GM21528 (cell line): ENCODE measurements around the gene CDH16.

Experiments used
- ATAC-seq: cut with Tn5 transposase; IDR thresholded peaks from one replicate; pipeline ENCODE4 v1.9.1; 2021; ENCODE audit warnings: mild to moderate bottlenecking, moderate library complexity; ENCODE audit not compliant: unreplicated experiment, low FRiP score

The CDH16 gene

GRCh38 chr16:66928702-66929388 is 10.2 kb upstream of the CDH16 start:
- no peak for ATAC-seq

GRCh38 chr16:66927918-66928649 is 9.4 kb upstream of the CDH16 start:
- no peak for ATAC-seq

GRCh38 chr16:66926961-66927436 is 8.3 kb upstream of the CDH16 start:
- no peak for ATAC-seq

- ATAC-seq: no peak
These were observed 7.7 kb upstream of the CDH16 start for GRCh38 chr16:66926171-66926947.

GRCh38 chr16:66925322-66925840 is 6.7 kb upstream of the CDH16 start, which contains the start of gene RRAD:
RRAD (minus strand) TSS chr16:66925535; CDS start chr16:66925179, 356 bp downstream.
- no peak for ATAC-seq

GRCh38 chr16:66924527-66925321 is 6.0 kb upstream of the CDH16 start:
- ATAC-seq: no peak

- no peak for ATAC-seq
These were observed 5.2 kb upstream of the CDH16 start for GRCh38 chr16:66923866-66924265.

GRCh38 chr16:66923247-66923731 is 4.6 kb upstream of the CDH16 start:
- ATAC-seq: no peak

GRCh38 chr16:66921729-66922450 is 3.2 kb upstream of the CDH16 start:
- no peak for ATAC-seq

- ATAC-seq: no peak
These were observed 2.4 kb upstream of the CDH16 start for GRCh38 chr16:66920924-66921680.

GRCh38 chr16:66920299-66920590 is 1.6 kb upstream of the CDH16 start:
- no peak for ATAC-seq

GRCh38 chr16:66919569-66920298 is 1.0 kb upstream of the CDH16 start:
- no peak for ATAC-seq

GRCh38 chr16:66918355-66918754 is 330 bp downstream of the CDH16 start:
- ATAC-seq: no peak

- ATAC-seq: no peak
These were observed 944 bp downstream of the CDH16 start for GRCh38 chr16:66917741-66918140.

- ATAC-seq: no peak
These were observed 2.2 kb downstream of the CDH16 start for GRCh38 chr16:66916518-66916917.

GRCh38 chr16:66915041-66915440 is 3.6 kb downstream of the CDH16 start:
- ATAC-seq: no peak

- no peak for ATAC-seq
These were observed 4.1 kb downstream of the CDH16 start for GRCh38 chr16:66914541-66914940.

GRCh38 chr16:66913711-66914110 is 5.0 kb downstream of the CDH16 start:
- ATAC-seq: no peak
